IMR-90 (cell line): Measurements from ENCODE around the gene LRRFIP1. TPM values are rescaled to one million over a fixed set of nuclear protein-coding genes. Genes with fewer than 3 reads are reported as not detected.

ENCODE experiments used
- ATAC-seq: fragments of 200-7000 bp; cut with Tn5 transposase; 2 replicates; pipeline ENCODE4 v1.9.1; 2020; ENCODE audit warnings: low read depth, mild to moderate bottlenecking, moderate library complexity
- BruUV-seq: library from RNA; stranded (reverse); fragments of 400-500 nt; replicated peaks from 2 replicates; lab custom pipeline; 2021; lab: Mats Ljungman, UMichigan
- CTCF ChIA-PET: fragments of 300-600 bp; formaldehyde crosslinking; extraction: SDS; loops from one replicate; lab custom pipeline; 2021; ENCODE audit warnings: antibody characterized with exemption; lab: Yijun Ruan, JAX
- POLR2A ChIA-PET: fragments of 300-600 bp; sonication (Branson Sonifier 250); formaldehyde crosslinking; loops from one replicate; lab custom pipeline; 2022; ENCODE audit warnings: antibody characterized with exemption; ENCODE audit not compliant: unreplicated experiment; lab: Charles Lee
- DNase-seq: peaks from one replicate; pipeline ENCODE4 v3.0.0; 2013
- H2AFZ ChIP-seq: replicated peaks from 2 replicates; pipeline ENCODE3; 2013; ENCODE audit warnings: low read length, mild to moderate bottlenecking; ENCODE audit not compliant: poor library complexity
- H2AK5ac ChIP-seq: 2 replicates; pipeline ENCODE4 v1.6.1; 2013; ENCODE audit warnings: low read depth, low read length, inconsistent platforms
- H2AK9ac ChIP-seq: replicated peaks from 2 replicates; pipeline ENCODE3; 2013; ENCODE audit warnings: mild to moderate bottlenecking, low read depth, low read length, moderate library complexity; ENCODE audit not compliant: poor library complexity
- H2BK120ac ChIP-seq: 2 replicates; pipeline ENCODE4 v1.6.1; 2013; ENCODE audit warnings: low read depth, low read length, inconsistent platforms
- H2BK15ac ChIP-seq: 3 replicates; pipeline ENCODE4 v1.6.1; 2013; ENCODE audit warnings: low read depth, low read length, inconsistent platforms
- H2BK20ac ChIP-seq: 2 replicates; pipeline ENCODE4 v1.6.1; 2013; ENCODE audit warnings: low read depth, mild to moderate bottlenecking, inconsistent platforms, low read length, moderate library complexity
- H2BK5ac ChIP-seq: 2 replicates; pipeline ENCODE4 v1.6.1; 2013; ENCODE audit warnings: mild to moderate bottlenecking, low read depth, low read length, inconsistent platforms; ENCODE audit not compliant: poor library complexity, severe bottlenecking
- H3K14ac ChIP-seq: replicated peaks from 2 replicates; pipeline ENCODE4 v1.6.1; 2013; ENCODE audit warnings: low read depth, low read length, inconsistent platforms
- H3K18ac ChIP-seq: 2 replicates; pipeline ENCODE4 v1.6.1; 2013; ENCODE audit warnings: low read depth, low read length, control low read depth
- H3K23ac ChIP-seq: 2 replicates; pipeline ENCODE4 v1.6.1; 2013; ENCODE audit warnings: low read depth, low read length, inconsistent platforms
- H3K27ac ChIP-seq: 2 replicates; pipeline ENCODE4 v1.5.1; 2013; ENCODE audit warnings: mild to moderate bottlenecking, control low read depth, low read length; ENCODE audit not compliant: insufficient read depth
- H3K27me3 ChIP-seq: 2 replicates; pipeline ENCODE4 v1.6.1; 2013; ENCODE audit warnings: low read length; ENCODE audit not compliant: control insufficient read depth, insufficient read depth
- H3K36me3 ChIP-seq: 2 replicates; pipeline ENCODE4 v1.6.1; 2013; ENCODE audit warnings: low read length, mixed read lengths; ENCODE audit not compliant: control insufficient read depth, insufficient read depth
- H3K4ac ChIP-seq: 2 replicates; pipeline ENCODE4 v1.6.1; 2013; ENCODE audit warnings: low read depth, low read length, inconsistent platforms
- H3K4me1 ChIP-seq: 2 replicates; pipeline ENCODE4 v1.6.1; 2013; ENCODE audit warnings: low read length, mixed read lengths; ENCODE audit not compliant: control insufficient read depth, insufficient read depth
- H3K4me2 ChIP-seq: 2 replicates; pipeline ENCODE4 v1.6.1; 2013; ENCODE audit warnings: low read depth, mild to moderate bottlenecking, control low read depth, low read length, moderate library complexity
- H3K4me3 ChIP-seq: 2 replicates; pipeline ENCODE4 v1.5.1; 2013; ENCODE audit warnings: low read depth, mild to moderate bottlenecking, control low read depth, low read length, moderate library complexity; ENCODE audit not compliant: insufficient read depth
- H3K56ac ChIP-seq: 2 replicates; pipeline ENCODE4 v1.6.1; 2013; ENCODE audit warnings: low read length, inconsistent platforms; ENCODE audit not compliant: insufficient read depth; ENCODE audit errors: extremely low read depth
- H3K79me1 ChIP-seq, 2 experiments: 2 replicates each; pipeline ENCODE4 v1.6.1; 2013; ENCODE audit warnings: low read length in 2 of 2, inconsistent platforms in 1 of 2, low read depth in 1 of 2
- H3K9ac ChIP-seq: 2 replicates; pipeline ENCODE4 v1.6.1; 2013; ENCODE audit warnings: low read depth, low read length, control low read depth
- H3K9me1 ChIP-seq: 2 replicates; pipeline ENCODE4 v1.6.1; 2013; ENCODE audit warnings: low read length, inconsistent platforms; ENCODE audit not compliant: insufficient read depth
- H3K9me3 ChIP-seq: 2 replicates; pipeline ENCODE4 v1.6.1; 2013; ENCODE audit warnings: low read length; ENCODE audit not compliant: control insufficient read depth, insufficient read depth
- H4K20me1 ChIP-seq: 2 replicates; pipeline ENCODE4 v1.6.1; 2013; ENCODE audit warnings: low read length, inconsistent platforms; ENCODE audit not compliant: insufficient read depth
- H4K5ac ChIP-seq: 2 replicates; pipeline ENCODE4 v1.6.1; 2013; ENCODE audit warnings: mild to moderate bottlenecking, low read depth, low read length, control low read depth
- H4K8ac ChIP-seq, 2 experiments: 2 replicates each; pipeline ENCODE4 v1.6.1; 2013; ENCODE audit warnings: low read depth in 2 of 2, low read length in 2 of 2, control low read depth in 1 of 2, inconsistent platforms in 1 of 2
- H4K91ac ChIP-seq: 2 replicates; pipeline ENCODE4 v1.6.1; 2013; ENCODE audit warnings: low read depth, low read length, inconsistent platforms; ENCODE audit not compliant: insufficient read depth
- FOS ChIP-seq: fragments of 150-350 bp; IDR thresholded peaks from 2 replicates; pipeline ENCODE4 v1.6.1; 2016; ENCODE audit warnings: low read depth, low read length
- MAFK ChIP-seq: IDR thresholded peaks from 2 replicates; pipeline ENCODE4 v1.6.1; 2012; ENCODE audit warnings: low read depth, low read length, improper control_type of control experiment
- NFE2L2 ChIP-seq: fragments of 150-350 bp; IDR thresholded peaks from 2 replicates; pipeline ENCODE4 v1.6.1; 2016; ENCODE audit warnings: low read depth, mild to moderate bottlenecking, low read length
- SMC3 ChIP-seq: fragments of 150-350 bp; IDR thresholded peaks from 2 replicates; pipeline ENCODE4 v1.6.1; 2016; ENCODE audit warnings: low read depth, mild to moderate bottlenecking, antibody characterized with exemption, low read length, moderate library complexity
- WGBS, 2 experiments: methylation state at CpG; one replicate each; pipeline versions ENCODE4 v1.1.5 to v1.1.7; 2013; ENCODE audit warnings: missing lambda C conversion rate in 2 of 2; ENCODE audit not compliant: insufficient read length in 1 of 2; ENCODE audit errors: extremely low coverage in 2 of 2; 5-methylcytosine and 5-hydroxymethylcytosine counted together
- dilution Hi-C: fragments of 300-500 bp; cut with HindIII; formaldehyde crosslinking; loops from one replicate; pipeline ENCODE4 v1.14.3; 2018; ENCODE audit warnings: low sequenced_read_pairs; ENCODE audit not compliant: unreplicated experiment
- in situ Hi-C: fragments of 300-500 bp; cut with MboI; formaldehyde crosslinking; loops from 3 replicates; pipeline ENCODE4 v1.14.3; 2019; ENCODE audit warnings: low sequenced_read_pairs, inconsistent platforms, mixed read lengths
- intact Hi-C: fragments of 100-400 bp; cut with micrococcal nuclease; formaldehyde crosslinking; loops from 2 replicates; pipeline ENCODE4 v1.10.0; 2022
- polyA plus RNA-seq, 3 experiments: library from polyadenylated mRNA; depleted of rRNA; stranded (reverse); fragments of >200 nt; gene quantifications; 2 replicates each; pipeline ENCODE4 v1.2.3, GENCODE V29; 2012; ENCODE audit warnings: low replicate concordance in 1 of 3
- total RNA-seq: library from RNA; depleted of rRNA; stranded (reverse); fragments of >200 nt; gene quantifications from 2 replicates; pipeline ENCODE4 v1.2.3, GENCODE V29; 2012
- TF ChIP-seq, protein P1 (sequence below): conservative IDR thresholded peaks from 2 replicates; pipeline ENCODE4 v1.5.1; 2012; ENCODE audit warnings: mild to moderate bottlenecking, low read depth, low read length, improper control_type of control experiment

LRRFIP1 gene
- total and polyA plus RNA-seq, 2 of the 4 experiments (the other 2 are of a cell fraction) = 52.2 to 54.4 TPM

DNA sequence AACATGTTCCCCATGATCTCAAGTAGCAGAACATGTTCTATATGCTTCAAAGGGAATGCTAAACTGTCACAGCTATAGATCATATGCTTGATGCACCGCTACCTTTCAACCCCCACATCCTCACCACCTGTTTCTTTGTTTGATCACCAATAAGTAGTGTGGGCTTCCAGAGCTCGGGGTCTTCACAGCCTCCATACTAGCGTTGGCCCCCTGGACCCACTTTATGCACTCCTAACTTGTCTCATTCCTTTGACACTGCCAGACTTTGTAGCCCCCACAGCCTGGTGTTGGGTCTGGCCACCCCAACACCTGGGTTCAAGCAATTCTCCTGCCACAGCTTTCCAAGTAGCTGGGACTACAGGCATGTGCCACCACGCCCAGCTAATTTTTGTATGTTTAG, 159.5 kb downstream of the LRRFIP1 start:
- Histone ChIP-seq H2AK9ac (no peak overlapping the region), H3K56ac (no peak overlapping the region), H3K27ac (no peak overlapping the region), H3K9me3 (peaks cover 12% of the 10 kb centered on the region), H2BK20ac (no peak overlapping the region), H3K27me3 (no peaks in the 10 kb centered on the region), H4K8ac (no peak overlapping the region), H4K91ac (no peak overlapping the region), H3K36me3 (peaks cover 11% of the 10 kb centered on the region), H3K9me1 (peaks cover 4% of the 10 kb centered on the region), H3K18ac (no peak overlapping the region), H3K9ac (no peak overlapping the region), H3K4me1 (peaks cover 2% of the 10 kb centered on the region; the same call in 1 of the 2 replicates), H2BK120ac (no peak overlapping the region), H3K14ac (no peak overlapping the region), H3K79me1 (peaks cover 2% of the 10 kb centered on the region in 2 experiments; a peak in 1 of 4 replicates), H3K4me3 (no peak overlapping the region), H2BK5ac (no peak overlapping the region), H2AFZ (no peak overlapping the region), H3K4me2 (no peak overlapping the region), H4K5ac (no peak overlapping the region), H2BK15ac (no peak overlapping the region), H4K20me1 (peaks cover 4% of the 10 kb centered on the region; the same call in 1 of the 2 replicates), H3K23ac (no peak overlapping the region), H2AK5ac (no peak overlapping the region), H3K4ac (no peak overlapping the region)
- ChIA-PET POLR2A (no interaction called here), CTCF (no interaction called here)
- DNase-seq (no peak), ATAC-seq (no peak)
- BruUV-seq = no TSS peak
- TF ChIP-seq NFE2L2 = no peak
- TF ChIP-seq SMC3 = no peak
- TF ChIP-seq, protein P1, sequence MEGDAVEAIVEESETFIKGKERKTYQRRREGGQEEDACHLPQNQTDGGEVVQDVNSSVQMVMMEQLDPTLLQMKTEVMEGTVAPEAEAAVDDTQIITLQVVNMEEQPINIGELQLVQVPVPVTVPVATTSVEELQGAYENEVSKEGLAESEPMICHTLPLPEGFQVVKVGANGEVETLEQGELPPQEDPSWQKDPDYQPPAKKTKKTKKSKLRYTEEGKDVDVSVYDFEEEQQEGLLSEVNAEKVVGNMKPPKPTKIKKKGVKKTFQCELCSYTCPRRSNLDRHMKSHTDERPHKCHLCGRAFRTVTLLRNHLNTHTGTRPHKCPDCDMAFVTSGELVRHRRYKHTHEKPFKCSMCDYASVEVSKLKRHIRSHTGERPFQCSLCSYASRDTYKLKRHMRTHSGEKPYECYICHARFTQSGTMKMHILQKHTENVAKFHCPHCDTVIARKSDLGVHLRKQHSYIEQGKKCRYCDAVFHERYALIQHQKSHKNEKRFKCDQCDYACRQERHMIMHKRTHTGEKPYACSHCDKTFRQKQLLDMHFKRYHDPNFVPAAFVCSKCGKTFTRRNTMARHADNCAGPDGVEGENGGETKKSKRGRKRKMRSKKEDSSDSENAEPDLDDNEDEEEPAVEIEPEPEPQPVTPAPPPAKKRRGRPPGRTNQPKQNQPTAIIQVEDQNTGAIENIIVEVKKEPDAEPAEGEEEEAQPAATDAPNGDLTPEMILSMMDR = no peak
- TF ChIP-seq FOS = no peak
- TF ChIP-seq MAFK = no peak
- 100% methylated on average over 1 of the region's 4 CpGs; no CpG with 5 or more reads in 1 of the 2 experiments for WGBS, 2 experiments
- dilution Hi-C loops (no loop called here), intact Hi-C loops (no loop called here), in situ Hi-C loops (no loop called here)
